Neural cell (in vitro differentiated cells): Measurements from ENCODE around the gene KIFC1. TPM values are rescaled to one million over a fixed set of nuclear protein-coding genes. Genes with fewer than 3 reads are reported as not detected.

Experiments used
- H2AFZ ChIP-seq: fragments of 200-600, 300-800 bp; sonication (generic), shearing (Covaris generic); 2 replicates; pipeline ENCODE4 v1.6.0; 2014; ENCODE audit warnings: low read depth, mild to moderate bottlenecking, antibody characterized with exemption, low read length, moderate library complexity
- H3F3A ChIP-seq: fragments of 200-600 bp; shearing (Covaris generic); 2 replicates; pipeline ENCODE4 v1.6.1; 2016; ENCODE audit warnings: mild to moderate bottlenecking, moderate library complexity, mixed read lengths, antibody characterized with exemption, low read length; ENCODE audit not compliant: insufficient read depth, poor library complexity, severe bottlenecking
- H3K27ac ChIP-seq: fragments of 200-600, 300-800 bp; sonication (generic), shearing (Covaris generic); 2 replicates; pipeline ENCODE4 v1.5.1; 2014; ENCODE audit warnings: mild to moderate bottlenecking, low read length, moderate library complexity
- H3K27me3 ChIP-seq: fragments of 300-800, 200-600 bp; sonication (generic), shearing (Covaris generic); 2 replicates; pipeline ENCODE4 v1.6.0; 2014; ENCODE audit warnings: mild to moderate bottlenecking, low read depth, low read length, moderate library complexity; ENCODE audit not compliant: insufficient read depth
- H3K36me3 ChIP-seq: fragments of 300-800, 200-600 bp; sonication (generic), shearing (Covaris generic); 2 replicates; pipeline ENCODE4 v1.5.1; 2014; ENCODE audit warnings: mild to moderate bottlenecking, antibody characterized with exemption, low read length, moderate library complexity; ENCODE audit not compliant: insufficient read depth
- H3K4me2 ChIP-seq: fragments of 300-800, 200-600 bp; sonication (generic), shearing (Covaris generic); 2 replicates; pipeline ENCODE4 v1.6.0; 2014; ENCODE audit warnings: mild to moderate bottlenecking, low read length
- H3K4me3 ChIP-seq: fragments of 300-800, 200-600 bp; sonication (generic), shearing (Covaris generic); 2 replicates; pipeline ENCODE4 v1.5.1; 2014; ENCODE audit warnings: mild to moderate bottlenecking, low read length, moderate library complexity
- H3K79me2 ChIP-seq: fragments of 200-600 bp; shearing (Covaris generic); replicated peaks from 2 replicates; pipeline ENCODE4 v1.6.0; 2014; ENCODE audit warnings: mild to moderate bottlenecking, low read length, moderate library complexity; ENCODE audit not compliant: insufficient read depth
- H3K9ac ChIP-seq: fragments of 300-800, 200-600 bp; sonication (generic), shearing (Covaris generic); 2 replicates; pipeline ENCODE4 v1.6.1; 2016; ENCODE audit warnings: mild to moderate bottlenecking, low read length, mixed read lengths
- H3K9me2 ChIP-seq: fragments of 200-600 bp; shearing (Covaris generic); 2 replicates; pipeline ENCODE4 v1.6.1; 2016; ENCODE audit warnings: mild to moderate bottlenecking, low read length, mixed read lengths; ENCODE audit not compliant: insufficient read depth
- H3K9me3 ChIP-seq: fragments of 200-600, 300-800 bp; sonication (generic), shearing (Covaris generic); 2 replicates; pipeline ENCODE4 v1.6.1; 2016; ENCODE audit warnings: mild to moderate bottlenecking, mixed run types, low read length, moderate library complexity, mixed read lengths
- H4K20me1 ChIP-seq: fragments of 200-600 bp; shearing (Covaris generic); 2 replicates; pipeline ENCODE4 v1.6.1; 2016; ENCODE audit warnings: mild to moderate bottlenecking, mixed run types; ENCODE audit not compliant: insufficient read depth
- EP300 ChIP-seq: fragments of 450-650 bp; conservative IDR thresholded peaks from 2 replicates; pipeline ENCODE4 v1.6.1; 2014; ENCODE audit warnings: antibody characterized with exemption, mild to moderate bottlenecking, moderate library complexity; ENCODE audit not compliant: poor library complexity, severe bottlenecking
- EZH2 ChIP-seq: fragments of 200-600, 300-800 bp; shearing (Covaris generic), sonication (generic); IDR thresholded peaks from 2 replicates; pipeline ENCODE4 v1.6.1; 2014; ENCODE audit warnings: antibody characterized with exemption, low read length, borderline replicate concordance, mild to moderate bottlenecking; ENCODE audit not compliant: insufficient read depth, poor library complexity, severe bottlenecking
- MXI1 ChIP-seq: fragments of 450-650 bp; conservative IDR thresholded peaks from 2 replicates; pipeline ENCODE4 v1.6.1; 2014; ENCODE audit warnings: antibody characterized with exemption, mild to moderate bottlenecking; ENCODE audit not compliant: poor library complexity, severe bottlenecking
- RAD21 ChIP-seq: fragments of 450-650 bp; conservative IDR thresholded peaks from 2 replicates; pipeline ENCODE4 v1.6.1; 2014; ENCODE audit warnings: antibody characterized with exemption, mild to moderate bottlenecking, moderate library complexity
- polyA plus RNA-seq: library from polyadenylated mRNA; depleted of rRNA; stranded (reverse); fragments of >200 nt; gene quantifications from 2 replicates; pipeline ENCODE4 v1.2.3, GENCODE V29; 2014
- TF ChIP-seq, protein P1 (sequence below): fragments of 450-650 bp; IDR thresholded peaks from 2 replicates; pipeline ENCODE4 v1.5.1; 2014; ENCODE audit warnings: antibody characterized with exemption, mild to moderate bottlenecking, moderate library complexity; ENCODE audit not compliant: poor library complexity, severe bottlenecking
- TF ChIP-seq, protein P2 (sequence below): IDR thresholded peaks from 2 replicates; pipeline ENCODE4 v1.6.1; 2012; ENCODE audit warnings: borderline replicate concordance

The KIFC1 gene
- polyA plus RNA-seq, 1 donor from 2014 or later: 0.52 TPM

DNA sequence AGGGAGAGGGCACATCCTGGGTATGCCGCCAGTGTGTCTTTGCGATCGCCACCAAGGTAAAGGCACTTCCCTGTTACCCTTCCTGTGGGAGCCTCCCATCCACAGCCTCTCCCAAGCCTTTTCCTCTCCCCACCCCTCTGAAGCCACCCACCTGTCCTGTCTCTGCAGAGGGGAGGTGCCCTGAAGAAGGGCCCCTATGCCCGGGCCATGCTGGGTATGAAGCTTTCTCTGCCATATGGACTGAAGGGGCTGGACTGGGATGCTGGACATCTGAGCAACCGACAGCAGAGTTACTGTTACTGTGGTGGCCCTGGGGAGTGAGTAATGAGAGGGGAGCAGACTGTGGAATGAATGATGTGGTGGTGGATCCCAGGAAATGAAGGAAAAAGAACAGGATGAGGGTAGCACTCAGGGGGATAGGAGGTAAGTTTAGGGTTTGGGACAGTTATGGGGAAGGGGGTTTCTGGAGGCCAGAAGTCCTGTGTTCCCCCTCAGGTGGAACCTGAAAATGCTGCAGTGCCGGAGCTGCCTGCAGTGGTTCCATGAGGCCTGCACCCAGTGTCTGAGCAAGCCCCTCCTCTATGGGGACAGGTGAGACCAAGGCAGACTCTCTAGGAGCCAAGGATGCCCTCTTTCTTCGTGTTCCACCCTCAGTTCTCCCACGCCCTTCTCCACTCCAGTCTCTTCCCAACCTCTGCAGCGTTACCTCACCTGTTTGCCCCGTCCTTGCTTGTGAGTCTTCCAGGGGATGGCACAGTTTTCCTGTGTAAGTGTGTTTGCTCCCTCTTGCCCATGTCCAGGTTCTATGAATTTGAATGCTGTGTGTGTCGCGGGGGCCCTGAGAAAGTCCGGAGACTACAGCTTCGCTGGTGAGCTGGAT is 21.9 kb downstream of the KIFC1 start:
- H3K4me3 ChIP-seq: no peak overlapping the region
- H3K4me2 ChIP-seq: no peak overlapping the region
- no peak overlapping the region for H3K9ac ChIP-seq
- H2AFZ ChIP-seq: no peak overlapping the region
- no peaks in the 10 kb centered on the region for H4K20me1 ChIP-seq
- H3K9me3 ChIP-seq: no peaks in the 10 kb centered on the region
- H3K27ac ChIP-seq: no peak overlapping the region
- H3K9me2 ChIP-seq: no peaks in the 10 kb centered on the region
- no peaks in the 10 kb centered on the region for H3K27me3 ChIP-seq
- peaks cover 5% of the 10 kb centered on the region for H3F3A ChIP-seq
- peaks cover 26% of the 10 kb centered on the region for H3K79me2 ChIP-seq
- TF ChIP-seq EZH2: no peak
- TF ChIP-seq, protein P1, sequence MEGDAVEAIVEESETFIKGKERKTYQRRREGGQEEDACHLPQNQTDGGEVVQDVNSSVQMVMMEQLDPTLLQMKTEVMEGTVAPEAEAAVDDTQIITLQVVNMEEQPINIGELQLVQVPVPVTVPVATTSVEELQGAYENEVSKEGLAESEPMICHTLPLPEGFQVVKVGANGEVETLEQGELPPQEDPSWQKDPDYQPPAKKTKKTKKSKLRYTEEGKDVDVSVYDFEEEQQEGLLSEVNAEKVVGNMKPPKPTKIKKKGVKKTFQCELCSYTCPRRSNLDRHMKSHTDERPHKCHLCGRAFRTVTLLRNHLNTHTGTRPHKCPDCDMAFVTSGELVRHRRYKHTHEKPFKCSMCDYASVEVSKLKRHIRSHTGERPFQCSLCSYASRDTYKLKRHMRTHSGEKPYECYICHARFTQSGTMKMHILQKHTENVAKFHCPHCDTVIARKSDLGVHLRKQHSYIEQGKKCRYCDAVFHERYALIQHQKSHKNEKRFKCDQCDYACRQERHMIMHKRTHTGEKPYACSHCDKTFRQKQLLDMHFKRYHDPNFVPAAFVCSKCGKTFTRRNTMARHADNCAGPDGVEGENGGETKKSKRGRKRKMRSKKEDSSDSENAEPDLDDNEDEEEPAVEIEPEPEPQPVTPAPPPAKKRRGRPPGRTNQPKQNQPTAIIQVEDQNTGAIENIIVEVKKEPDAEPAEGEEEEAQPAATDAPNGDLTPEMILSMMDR: no peak
- TF ChIP-seq MXI1: no peak
- TF ChIP-seq EP300: no peak
- no peak for TF ChIP-seq RAD21
- H3K36me3 ChIP-seq: peaks cover 4% of the 10 kb centered on the region

DNA sequence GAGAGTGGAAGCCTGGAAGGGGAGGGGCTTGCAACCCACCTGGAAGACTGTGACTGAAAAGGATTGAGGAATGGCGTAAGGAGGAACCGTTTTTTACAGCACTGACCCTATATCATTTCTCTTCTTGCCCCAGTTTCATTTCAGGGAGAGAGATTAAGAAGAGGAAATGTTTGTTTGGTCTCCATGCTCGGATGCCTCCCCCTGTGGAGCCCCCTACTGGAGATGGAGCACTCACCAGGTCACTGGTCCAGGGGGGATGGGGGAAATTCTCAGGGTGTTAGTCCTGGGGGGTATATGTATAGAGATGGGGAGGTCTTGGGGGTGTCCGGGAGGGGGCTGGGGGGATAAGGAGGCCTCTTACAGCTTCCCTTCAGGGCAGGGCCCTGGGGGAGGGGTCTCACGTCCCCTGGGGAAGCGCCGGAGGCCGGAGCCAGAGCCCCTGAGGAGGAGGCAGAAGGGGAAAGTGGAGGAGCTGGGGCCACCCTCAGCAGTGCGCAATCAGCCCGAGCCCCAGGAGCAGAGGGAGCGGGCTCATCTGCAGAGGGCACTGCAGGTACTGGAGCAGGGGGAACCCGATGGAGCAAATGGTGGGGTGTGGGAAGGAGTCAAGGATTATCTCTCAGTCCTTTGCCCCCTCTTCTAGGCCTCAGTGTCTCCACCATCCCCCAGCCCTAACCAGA is 23.1 kb downstream of the KIFC1 start:
- no peaks in the 10 kb centered on the region for H3K27me3 ChIP-seq
- H3K4me2 ChIP-seq: no peak overlapping the region
- peaks cover 10% of the 10 kb centered on the region for H3F3A ChIP-seq
- no peaks in the 10 kb centered on the region for H3K9me2 ChIP-seq
- peaks cover 26% of the 10 kb centered on the region for H3K79me2 ChIP-seq
- TF ChIP-seq, protein P2, sequence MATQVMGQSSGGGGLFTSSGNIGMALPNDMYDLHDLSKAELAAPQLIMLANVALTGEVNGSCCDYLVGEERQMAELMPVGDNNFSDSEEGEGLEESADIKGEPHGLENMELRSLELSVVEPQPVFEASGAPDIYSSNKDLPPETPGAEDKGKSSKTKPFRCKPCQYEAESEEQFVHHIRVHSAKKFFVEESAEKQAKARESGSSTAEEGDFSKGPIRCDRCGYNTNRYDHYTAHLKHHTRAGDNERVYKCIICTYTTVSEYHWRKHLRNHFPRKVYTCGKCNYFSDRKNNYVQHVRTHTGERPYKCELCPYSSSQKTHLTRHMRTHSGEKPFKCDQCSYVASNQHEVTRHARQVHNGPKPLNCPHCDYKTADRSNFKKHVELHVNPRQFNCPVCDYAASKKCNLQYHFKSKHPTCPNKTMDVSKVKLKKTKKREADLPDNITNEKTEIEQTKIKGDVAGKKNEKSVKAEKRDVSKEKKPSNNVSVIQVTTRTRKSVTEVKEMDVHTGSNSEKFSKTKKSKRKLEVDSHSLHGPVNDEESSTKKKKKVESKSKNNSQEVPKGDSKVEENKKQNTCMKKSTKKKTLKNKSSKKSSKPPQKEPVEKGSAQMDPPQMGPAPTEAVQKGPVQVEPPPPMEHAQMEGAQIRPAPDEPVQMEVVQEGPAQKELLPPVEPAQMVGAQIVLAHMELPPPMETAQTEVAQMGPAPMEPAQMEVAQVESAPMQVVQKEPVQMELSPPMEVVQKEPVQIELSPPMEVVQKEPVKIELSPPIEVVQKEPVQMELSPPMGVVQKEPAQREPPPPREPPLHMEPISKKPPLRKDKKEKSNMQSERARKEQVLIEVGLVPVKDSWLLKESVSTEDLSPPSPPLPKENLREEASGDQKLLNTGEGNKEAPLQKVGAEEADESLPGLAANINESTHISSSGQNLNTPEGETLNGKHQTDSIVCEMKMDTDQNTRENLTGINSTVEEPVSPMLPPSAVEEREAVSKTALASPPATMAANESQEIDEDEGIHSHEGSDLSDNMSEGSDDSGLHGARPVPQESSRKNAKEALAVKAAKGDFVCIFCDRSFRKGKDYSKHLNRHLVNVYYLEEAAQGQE: no peak
- TF ChIP-seq, protein P1: no peak
- H3K4me3 ChIP-seq: peak overlapping the region; percentile 87
- no peak overlapping the region for H3K9ac ChIP-seq
- H2AFZ ChIP-seq: no peak overlapping the region
- H3K27ac ChIP-seq: no peak overlapping the region
- H4K20me1 ChIP-seq: no peaks in the 10 kb centered on the region
- no peaks in the 10 kb centered on the region for H3K9me3 ChIP-seq
- H3K36me3 ChIP-seq: peaks cover 4% of the 10 kb centered on the region
